A549 (cell line): ENCODE data around the gene ANKRD40. TPM values are rescaled to one million over a fixed set of nuclear protein-coding genes. Genes with fewer than 3 reads are reported as not detected.

Experiments used
- ATAC-seq, 2 experiments: fragments of 200-7000 bp in 1 of 2; fragments of >200 bp in 1 of 2; cut with Nextera tagmentation in 1 of 2; cut with Tn5 transposase in 1 of 2; 3 replicates each; pipeline versions ENCODE4 v1.8.0 to v1.9.1; 2018 to 2020; ENCODE audit warnings: mild to moderate bottlenecking in 1 of 2, moderate library complexity in 1 of 2
- CTCF ChIA-PET: fragments of 300-600 bp; sonication (Branson Sonifier 250); formaldehyde crosslinking; extraction: SDS; loops from one replicate; lab custom pipeline; 2021; ENCODE audit warnings: antibody characterized with exemption, inconsistent platforms; lab: Yijun Ruan, JAX
- POLR2A ChIA-PET: fragments of 350-600 bp; formaldehyde crosslinking; extraction: SDS; loops from one replicate; lab custom pipeline; 2021; ENCODE audit warnings: antibody characterized with exemption, inconsistent platforms; lab: Yijun Ruan, JAX
- DNase-seq, 2 experiments: peaks; one replicate each; pipeline versions ENCODE4 v3.0.0 to v3.0.0-alpha.2; 2011 to 2016; ENCODE audit warnings: low read depth in 1 of 2, low spot score in 1 of 2
- FAIRE-seq: peaks from 2 replicates; lab custom pipeline; 2011; peaks lifted over from hg19 to GRCh38; lab: Jason Lieb, UNC
- H3K27ac ChIP-seq, 2 experiments: fragments of >200 bp; sonication (Bioruptor Twin); formaldehyde crosslinking; 3 replicates each; pipeline ENCODE4 v1.5.1; 2016 to 2017
- H3K4me1 ChIP-seq: fragments of >200 bp; sonication (Bioruptor Twin); formaldehyde crosslinking; 3 replicates; pipeline ENCODE4 v1.6.1; 2016
- H3K4me2 ChIP-seq: fragments of >200 bp; sonication (Bioruptor Twin); formaldehyde crosslinking; 3 replicates; pipeline ENCODE4 v1.6.1; 2016
- H3K4me3 ChIP-seq: fragments of >200 bp; sonication (Bioruptor Twin); formaldehyde crosslinking; 3 replicates; pipeline ENCODE4 v1.5.1; 2016
- H3K9me3 ChIP-seq: fragments of >200 bp; sonication (Bioruptor Twin); formaldehyde crosslinking; 3 replicates; pipeline ENCODE4 v1.6.1; 2016
- BCL3 ChIP-seq: fragments of >200 bp; sonication (Bioruptor Twin); formaldehyde crosslinking; IDR thresholded peaks from 3 replicates; pipeline ENCODE4 v1.6.1; 2016
- CBX2 ChIP-seq: fragments of 200-600 bp; sonication (generic); IDR thresholded peaks from 2 replicates; pipeline ENCODE4 v1.6.1; 2016; ENCODE audit warnings: low read depth, mild to moderate bottlenecking, borderline replicate concordance
- CBX8 ChIP-seq: fragments of 200-600 bp; sonication (generic); IDR thresholded peaks from 2 replicates; pipeline ENCODE4 v1.6.1; 2016
- CEBPB ChIP-seq, 2 experiments: fragments of >200 bp in 1 of 2; sonication (Bioruptor Twin) in 1 of 2; formaldehyde crosslinking in 1 of 2; IDR thresholded peaks; 2 replicates each; pipeline ENCODE4 v1.6.1; 2012 to 2016
- CHD4 ChIP-seq: fragments of 200-600 bp; sonication (generic); IDR thresholded peaks from 2 replicates; pipeline ENCODE4 v1.6.1; 2016; ENCODE audit warnings: antibody characterized with exemption, mild to moderate bottlenecking, borderline replicate concordance
- EHF ChIP-seq: fragments of 250-450 bp; sonication (Bioruptor Pico); IDR thresholded peaks from 2 replicates; pipeline ENCODE4 v1.5.0; 2020; ENCODE audit warnings: mild to moderate bottlenecking
- EHMT2 ChIP-seq: fragments of 200-600 bp; sonication (generic); IDR thresholded peaks from 2 replicates; pipeline ENCODE4 v1.6.1; 2016; ENCODE audit warnings: antibody characterized with exemption, low read depth, mild to moderate bottlenecking, moderate library complexity
- ELK1 ChIP-seq: fragments of 150-350 bp; IDR thresholded peaks from 2 replicates; pipeline ENCODE4 v1.6.1; 2014; ENCODE audit warnings: low read depth, mild to moderate bottlenecking, low read length
- EP300 ChIP-seq, 2 experiments: fragments of >200 bp; sonication (Bioruptor Twin); formaldehyde crosslinking; IDR thresholded peaks; 2 replicates in 1 of 2; 3 replicates in 1 of 2; pipeline ENCODE4 v1.6.1; 2016 to 2017
- FOSB ChIP-seq: fragments of 250-450 bp; sonication (Bioruptor Pico); IDR thresholded peaks from 2 replicates; pipeline ENCODE4 v1.5.0; 2020; ENCODE audit warnings: mild to moderate bottlenecking, moderate library complexity
- FOXS1 ChIP-seq: fragments of 250-450 bp; sonication (Bioruptor Pico); IDR thresholded peaks from 2 replicates; pipeline ENCODE4 v1.5.0; 2020; ENCODE audit warnings: mild to moderate bottlenecking, moderate library complexity
- GATA3 ChIP-seq: IDR thresholded peaks from 2 replicates; pipeline ENCODE4 v1.6.1; 2012; ENCODE audit warnings: borderline replicate concordance
- HDAC2 ChIP-seq: fragments of 200-600 bp; sonication (generic); IDR thresholded peaks from 2 replicates; pipeline ENCODE4 v1.6.1; 2016
- HOXA7 ChIP-seq: fragments of 250-450 bp; sonication (Bioruptor Pico); IDR thresholded peaks from 2 replicates; pipeline ENCODE4 v1.5.0; 2020; ENCODE audit warnings: mild to moderate bottlenecking, moderate library complexity
- HOXB13 ChIP-seq: fragments of 250-450 bp; sonication (Bioruptor Pico); IDR thresholded peaks from 2 replicates; pipeline ENCODE4 v1.5.0; 2020; ENCODE audit warnings: low read depth, mild to moderate bottlenecking, moderate library complexity
- JUN ChIP-seq, 2 experiments: fragments of >200 bp; sonication (Bioruptor Twin); formaldehyde crosslinking; IDR thresholded peaks; 2 replicates in 1 of 2; 3 replicates in 1 of 2; pipeline ENCODE4 v1.6.1; 2016 to 2017
- KDM1A ChIP-seq: fragments of 200-600 bp; sonication (generic); IDR thresholded peaks from 2 replicates; pipeline ENCODE4 v1.6.1; 2016; ENCODE audit warnings: low read depth, mild to moderate bottlenecking
- KDM5A ChIP-seq: fragments of 200-600 bp; sonication (generic); IDR thresholded peaks from 2 replicates; pipeline ENCODE4 v1.6.1; 2016; ENCODE audit warnings: antibody characterized with exemption, mild to moderate bottlenecking
- NPAS2 ChIP-seq: fragments of 250-450 bp; sonication (Bioruptor Pico); IDR thresholded peaks from 2 replicates; pipeline ENCODE4 v1.8.0; 2022; ENCODE audit warnings: mild to moderate bottlenecking, moderate library complexity, borderline replicate concordance
- PHF8 ChIP-seq: fragments of 200-600 bp; sonication (generic); IDR thresholded peaks from 2 replicates; pipeline ENCODE4 v1.6.1; 2016; ENCODE audit warnings: low read depth, mild to moderate bottlenecking, antibody characterized with exemption, moderate library complexity, borderline replicate concordance
- POLR2A ChIP-seq: IDR thresholded peaks from 2 replicates; pipeline ENCODE4 v1.6.1; 2012; ENCODE audit warnings: mild to moderate bottlenecking, low read length
- POLR2AphosphoS2 ChIP-seq: conservative IDR thresholded peaks from 2 replicates; pipeline ENCODE4 v1.6.1; 2012; ENCODE audit warnings: low read length, improper control_type of control experiment, inconsistent platforms
- RARB ChIP-seq: fragments of 250-450 bp; sonication (Bioruptor Pico); IDR thresholded peaks from 2 replicates; pipeline ENCODE4 v1.8.0; 2021; ENCODE audit warnings: mild to moderate bottlenecking, moderate library complexity
- RCOR1 ChIP-seq: fragments of 150-350 bp; IDR thresholded peaks from 2 replicates; pipeline ENCODE4 v1.6.1; 2014; ENCODE audit warnings: antibody characterized with exemption, low read length, low read depth
- RFX5 ChIP-seq: fragments of 450-650 bp; IDR thresholded peaks from 2 replicates; pipeline ENCODE4 v1.7.1; 2014; ENCODE audit warnings: antibody characterized with exemption, mild to moderate bottlenecking, moderate library complexity
- RNF2 ChIP-seq: fragments of 200-600 bp; sonication (generic); IDR thresholded peaks from 2 replicates; pipeline ENCODE4 v1.6.1; 2016; ENCODE audit warnings: low read depth, mild to moderate bottlenecking, antibody characterized with exemption, moderate library complexity, borderline replicate concordance
- SMC3 ChIP-seq: fragments of >200 bp; sonication (Bioruptor Twin); formaldehyde crosslinking; IDR thresholded peaks from 3 replicates; pipeline ENCODE4 v1.6.1; 2018; ENCODE audit warnings: inconsistent platforms
- TFCP2L1 ChIP-seq: fragments of 250-450 bp; sonication (Bioruptor Pico); IDR thresholded peaks from 2 replicates; pipeline ENCODE4 v1.5.0; 2021; ENCODE audit warnings: mild to moderate bottlenecking
- TP53 ChIP-seq: fragments of 250-450 bp; sonication (Bioruptor Pico); IDR thresholded peaks from 2 replicates; pipeline ENCODE4 v1.5.0; 2021; ENCODE audit warnings: mild to moderate bottlenecking, moderate library complexity
- ZC3H11A ChIP-seq: fragments of 450-650 bp; IDR thresholded peaks from 2 replicates; pipeline ENCODE4 v1.6.1; 2014; ENCODE audit warnings: antibody characterized with exemption, mild to moderate bottlenecking
- ZFP36 ChIP-seq: fragments of 450-650 bp; IDR thresholded peaks from 2 replicates; pipeline ENCODE4 v1.6.1; 2014; ENCODE audit warnings: borderline replicate concordance; ENCODE audit not compliant: partially characterized antibody
- WGBS: methylation state at CpG from one replicate; pipeline ENCODE4 v1.1.6; 2017; ENCODE audit errors: missing lambda C conversion rate; 5-methylcytosine and 5-hydroxymethylcytosine counted together
- polyA plus RNA-seq, 4 experiments: library from polyadenylated mRNA; depleted of rRNA in 3 of 4; stranded (reverse); fragments of >200 nt; fragmentation: RNase III in 1 of 4; extraction: RNeasy Plus Mini Kit Qiagen cat#74134 plus additional on column Dnase treatment in 1 of 4; gene quantifications; 2 replicates in 3 of 4; 3 replicates in 1 of 4; pipeline ENCODE4 v1.2.3, GENCODE V29; 2011 to 2017
- TF ChIP-seq, protein P1 (sequence below): fragments of >200 bp; sonication (Bioruptor Twin); formaldehyde crosslinking; IDR thresholded peaks from 2 replicates; pipeline ENCODE4 v1.6.1; 2016
- TF ChIP-seq, protein P2 (sequence below): fragments of 250-450 bp; sonication (Bioruptor Pico); IDR thresholded peaks from 2 replicates; pipeline ENCODE4 v1.5.0; 2020; ENCODE audit warnings: low read depth, mild to moderate bottlenecking, moderate library complexity
- TF ChIP-seq, protein P3 (sequence below): fragments of >200 bp; sonication (Bioruptor Twin); formaldehyde crosslinking; IDR thresholded peaks from 3 replicates; pipeline ENCODE4 v1.5.1; 2016
- TF ChIP-seq, protein P4 (sequence below): IDR thresholded peaks from 2 replicates; pipeline ENCODE4 v1.6.1; 2012

Gene ANKRD40
- polyA plus RNA-seq, 2 of the 4 experiments (the other 2 are of a cell fraction), result 50.1 to 84.3 TPM

- WGBS, result 3% methylated on average over 44 of the region's 76 CpGs
- ChIA-PET POLR2A (interaction anchor here (0.6 to 1.4 kb wide), 31 partner anchors 9 to 434 kb away, joined by 3 to 23 read pairs (median 4); partner anchors contain the start of genes ANKRD40, CACNA1G, NME1 and SPATA20), CTCF (interaction anchor here (0.6 to 1.0 kb wide), 3 partner anchors 24 to 243 kb away, joined by 3 to 4 read pairs (median 3); partner anchors contain the start of gene RSAD1)
- FAIRE-seq (no peak), DNase-seq (peak; percentile 95 to 98), ATAC-seq (peak; percentile 92 to 95)
- peak within 1 kb of the TSS; percentile 95 for H3K4me2 ChIP-seq
- H3K27ac ChIP-seq, result peak within 1 kb of the TSS; percentile 85 to 95
- H3K4me3 ChIP-seq, result peak within 1 kb of the TSS; percentile 66
- H3K9me3 ChIP-seq, result no peaks in the 10 kb centered on the region
- peaks cover 33% of the 10 kb centered on the region for H3K4me1 ChIP-seq
- TF ChIP-seq, protein P1, sequence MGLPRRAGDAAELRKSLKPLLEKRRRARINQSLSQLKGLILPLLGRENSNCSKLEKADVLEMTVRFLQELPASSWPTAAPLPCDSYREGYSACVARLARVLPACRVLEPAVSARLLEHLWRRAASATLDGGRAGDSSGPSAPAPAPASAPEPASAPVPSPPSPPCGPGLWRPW, result no peak
- TF ChIP-seq ZC3H11A (no peak), RFX5 (peak; percentile 21; the same call in 1 of the 2 replicates), RNF2 (peak; percentile 56; the same call in 1 of the 2 replicates), HDAC2 (no peak; the same call in 1 of the 2 replicates), HOXA7 (CRISPR knock-in tag) (peak; percentile 89; the same call in 1 of the 2 replicates), CEBPB (IDR thresholded peaks at IDR 0.05) (no peak), TP53 (CRISPR knock-in tag) (peak; percentile 30; the same call in 1 of the 2 replicates), ELK1 (no peak), ZFP36 (no peak), JUN (IDR thresholded peaks at IDR 0.05) (peak; percentile 83 to 99), RARB (CRISPR knock-in tag) (no peak), POLR2A (peak; percentile 80), CHD4 (no peak), CBX2 (no peak), FOXS1 (peak; percentile 84; the same call in 1 of the 2 replicates), BCL3 (peak; percentile 95), PHF8 (peak; percentile 96), EHF (peak; percentile 92; the same call in 1 of the 2 replicates), POLR2AphosphoS2 (no peak), HOXB13 (CRISPR knock-in tag) (peak; percentile 98), CBX8 (no peak), RCOR1 (0 out of 2 replicates have a peak, but pooled peaks have one; percentile 49), NPAS2 (CRISPR knock-in tag) (peak; percentile 61; the same call in 1 of the 2 replicates), SMC3 (0 out of 3 replicates have a peak, but pooled peaks have one; percentile 23), TFCP2L1 (CRISPR knock-in tag) (peak; percentile 23; the same call in 1 of the 2 replicates), EHMT2 (no peak), KDM5A (no peak), EP300 (IDR thresholded peaks at IDR 0.05) (no peak), KDM1A (no peak; the same call in 1 of the 2 replicates), GATA3 (peak; percentile 3; the same call in 1 of the 2 replicates), FOSB (CRISPR knock-in tag) (0 out of 2 replicates have a peak, but pooled peaks have one; percentile 53)
- TF ChIP-seq, protein P2, sequence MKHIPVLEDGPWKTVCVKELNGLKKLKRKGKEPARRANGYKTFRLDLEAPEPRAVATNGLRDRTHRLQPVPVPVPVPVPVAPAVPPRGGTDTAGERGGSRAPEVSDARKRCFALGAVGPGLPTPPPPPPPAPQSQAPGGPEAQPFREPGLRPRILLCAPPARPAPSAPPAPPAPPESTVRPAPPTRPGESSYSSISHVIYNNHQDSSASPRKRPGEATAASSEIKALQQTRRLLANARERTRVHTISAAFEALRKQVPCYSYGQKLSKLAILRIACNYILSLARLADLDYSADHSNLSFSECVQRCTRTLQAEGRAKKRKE (CRISPR knock-in tag), result peak; percentile 97
- TF ChIP-seq, protein P3, sequence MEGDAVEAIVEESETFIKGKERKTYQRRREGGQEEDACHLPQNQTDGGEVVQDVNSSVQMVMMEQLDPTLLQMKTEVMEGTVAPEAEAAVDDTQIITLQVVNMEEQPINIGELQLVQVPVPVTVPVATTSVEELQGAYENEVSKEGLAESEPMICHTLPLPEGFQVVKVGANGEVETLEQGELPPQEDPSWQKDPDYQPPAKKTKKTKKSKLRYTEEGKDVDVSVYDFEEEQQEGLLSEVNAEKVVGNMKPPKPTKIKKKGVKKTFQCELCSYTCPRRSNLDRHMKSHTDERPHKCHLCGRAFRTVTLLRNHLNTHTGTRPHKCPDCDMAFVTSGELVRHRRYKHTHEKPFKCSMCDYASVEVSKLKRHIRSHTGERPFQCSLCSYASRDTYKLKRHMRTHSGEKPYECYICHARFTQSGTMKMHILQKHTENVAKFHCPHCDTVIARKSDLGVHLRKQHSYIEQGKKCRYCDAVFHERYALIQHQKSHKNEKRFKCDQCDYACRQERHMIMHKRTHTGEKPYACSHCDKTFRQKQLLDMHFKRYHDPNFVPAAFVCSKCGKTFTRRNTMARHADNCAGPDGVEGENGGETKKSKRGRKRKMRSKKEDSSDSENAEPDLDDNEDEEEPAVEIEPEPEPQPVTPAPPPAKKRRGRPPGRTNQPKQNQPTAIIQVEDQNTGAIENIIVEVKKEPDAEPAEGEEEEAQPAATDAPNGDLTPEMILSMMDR, result no peak
- TF ChIP-seq, protein P4, sequence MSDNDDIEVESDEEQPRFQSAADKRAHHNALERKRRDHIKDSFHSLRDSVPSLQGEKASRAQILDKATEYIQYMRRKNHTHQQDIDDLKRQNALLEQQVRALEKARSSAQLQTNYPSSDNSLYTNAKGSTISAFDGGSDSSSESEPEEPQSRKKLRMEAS, result peak; percentile 95
These were observed 11.6 kb upstream of the ANKRD40 start, which contains the start of gene LUC7L3 for GRCh38 chr17:50719144-50719923. TSS of gene LUC7L3 (plus strand) at chr17:50719603. CDS start at chr17:50719733, 130 bp downstream.
